GM19238 (cell line): ENCODE measurements around the gene CLDN1.

Source experiments
- DNase-seq: peaks from one replicate; pipeline ENCODE4 v3.0.0; 2011; ENCODE audit warnings: low spot score; ENCODE audit not compliant: insufficient read length

The CLDN1 gene

GRCh38 chr3:190333961-190334360 lies 11.7 kb upstream of the CLDN1 start:
- DNase-seq = no peak

GRCh38 chr3:190330936-190331734 lies 8.9 kb upstream of the CLDN1 start:
- no peak for DNase-seq

- DNase-seq = no peak
Observed at GRCh38 chr3:190326930-190327329, 4.7 kb upstream of the CLDN1 start.

GRCh38 chr3:190326361-190326760 lies 4.1 kb upstream of the CLDN1 start:
- DNase-seq = no peak

- DNase-seq = no peak
Observed at GRCh38 chr3:190325923-190326322, 3.7 kb upstream of the CLDN1 start.

- no peak for DNase-seq
Observed at GRCh38 chr3:190323246-190323626, 990 bp upstream of the CLDN1 start.

- DNase-seq = no peak
Observed at GRCh38 chr3:190322604-190323245, 479 bp upstream of the CLDN1 start.

GRCh38 chr3:190320594-190321362 lies 1.5 kb downstream of the CLDN1 start:
- DNase-seq = no peak

GRCh38 chr3:190319660-190320059 lies 2.6 kb downstream of the CLDN1 start:
- DNase-seq = no peak

- no peak for DNase-seq
Observed at GRCh38 chr3:190318666-190319065, 3.6 kb downstream of the CLDN1 start.

GRCh38 chr3:190314741-190315140 lies 7.5 kb downstream of the CLDN1 start:
- DNase-seq = no peak

- DNase-seq = no peak
Observed at GRCh38 chr3:190309414-190309813, 12.8 kb downstream of the CLDN1 start.

- no peak for DNase-seq
Observed at GRCh38 chr3:190308154-190308553, 14.1 kb downstream of the CLDN1 start.

- DNase-seq = no peak
Observed at GRCh38 chr3:190307164-190307545, 15.1 kb downstream of the CLDN1 start.

- DNase-seq = no peak
Observed at GRCh38 chr3:190306513-190307163, 15.6 kb downstream of the CLDN1 start.

GRCh38 chr3:190306026-190306425 lies 16.2 kb downstream of the CLDN1 start:
- DNase-seq = no peak

- no peak for DNase-seq
Observed at GRCh38 chr3:190305406-190305805, 16.8 kb downstream of the CLDN1 start.

- DNase-seq = no peak
Observed at GRCh38 chr3:190303884-190304283, 18.4 kb downstream of the CLDN1 start.

- DNase-seq = no peak
Observed at GRCh38 chr3:190302212-190302867, 19.9 kb downstream of the CLDN1 start.

GRCh38 chr3:190301591-190301990 lies 20.7 kb downstream of the CLDN1 start:
- DNase-seq = no peak

GRCh38 chr3:190299969-190300368 lies 22.3 kb downstream of the CLDN1 start:
- DNase-seq = no peak
